HG02678 (cell line): ENCODE data around the gene PPBP.
"Not testable (repeated sequence)": the region's sequence is repeated elsewhere in the genome, so short reads cannot be mapped to it uniquely, and the experiment has no call there.

Source experiments
- ATAC-seq: cut with Tn5 transposase; IDR thresholded peaks from one replicate; pipeline ENCODE4 v1.9.1; 2021; ENCODE audit warnings: mild to moderate bottlenecking, moderate library complexity; ENCODE audit not compliant: unreplicated experiment

Gene PPBP

DNA sequence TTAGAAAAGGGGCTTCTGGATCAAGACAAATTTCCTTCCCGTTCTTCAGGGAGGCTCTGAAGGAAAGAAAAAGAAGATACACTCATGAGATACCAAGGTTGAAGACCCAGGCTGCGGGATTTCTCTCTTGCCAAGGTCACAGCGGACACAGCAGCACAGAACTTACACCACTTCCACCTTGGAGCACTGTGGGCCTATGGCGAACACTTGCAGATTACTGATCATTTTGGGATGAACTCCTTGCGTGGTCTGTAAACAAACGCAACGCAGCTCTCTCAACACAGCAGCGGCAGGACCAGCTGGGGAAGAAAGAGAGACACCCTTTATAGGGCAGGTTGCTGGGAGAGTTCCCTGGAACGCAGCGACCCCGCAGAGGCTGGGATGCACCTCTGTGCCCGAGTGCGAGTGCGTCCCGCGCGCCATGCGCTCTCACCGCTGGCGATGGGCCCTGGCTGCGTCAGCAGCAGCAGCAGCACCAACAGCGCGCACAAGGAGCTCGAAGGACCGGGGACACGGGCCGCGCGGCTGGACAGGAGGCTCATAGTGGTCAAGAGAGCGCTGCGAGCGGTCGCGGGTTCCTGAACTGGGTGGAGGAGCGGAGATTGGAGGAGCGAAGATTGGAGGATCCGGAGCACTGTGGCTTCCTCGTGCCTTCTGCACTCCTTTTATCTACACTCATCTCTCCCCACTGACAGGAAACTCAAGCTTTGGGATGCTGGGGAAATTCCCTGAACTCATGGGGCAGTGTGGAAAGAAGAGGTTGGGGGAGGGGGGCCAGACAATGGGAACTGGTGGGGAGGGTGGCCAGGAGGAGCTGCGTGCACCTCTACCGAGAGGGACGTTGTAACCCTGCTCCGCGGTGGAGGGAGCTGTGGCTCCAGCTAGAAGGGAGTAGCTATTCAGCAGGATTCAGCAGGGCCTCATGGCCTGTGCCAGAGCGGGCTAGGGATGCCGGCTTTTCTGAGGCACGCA lies 10.3 kb upstream of the PPBP start, which contains the start of gene CXCL5:
CXCL5 (minus strand) TSS at position 638 of the 972 bp plus-strand sequence; CDS start at position 542, 96 bp downstream.
- ATAC-seq = no peak

DNA sequence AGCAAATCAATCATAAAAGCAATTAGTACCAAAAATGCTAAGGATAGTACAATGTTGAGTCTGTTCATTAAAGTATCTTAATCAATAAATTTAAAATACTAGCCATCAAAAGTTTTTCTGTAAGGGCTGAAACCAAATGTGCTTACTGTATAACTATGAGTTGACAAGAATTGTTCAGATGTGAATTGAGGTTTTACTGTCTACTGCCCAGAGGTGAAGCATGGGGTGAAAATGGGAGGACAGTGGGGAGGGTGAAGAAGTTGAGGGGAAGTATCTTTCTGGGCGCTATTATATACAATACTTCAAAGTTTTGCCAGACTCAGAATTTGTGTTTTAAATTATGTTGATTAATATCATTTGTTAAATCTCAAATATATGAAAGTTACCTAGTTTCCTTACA lies 4.1 kb upstream of the PPBP start:
- ATAC-seq = no peak

DNA sequence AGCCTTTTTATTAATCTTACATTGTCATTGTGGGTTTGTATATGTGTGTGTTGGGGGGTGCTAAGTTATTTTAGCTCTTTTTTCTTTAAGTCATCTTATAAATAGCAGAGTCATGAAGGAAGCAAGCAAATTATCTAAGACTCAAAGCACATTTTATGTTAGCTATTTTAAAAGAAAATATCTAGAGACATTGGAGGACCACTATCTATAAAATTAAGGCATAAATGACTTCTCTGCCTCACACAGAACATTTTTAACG lies 3.7 kb upstream of the PPBP start:
- no peak for ATAC-seq

DNA sequence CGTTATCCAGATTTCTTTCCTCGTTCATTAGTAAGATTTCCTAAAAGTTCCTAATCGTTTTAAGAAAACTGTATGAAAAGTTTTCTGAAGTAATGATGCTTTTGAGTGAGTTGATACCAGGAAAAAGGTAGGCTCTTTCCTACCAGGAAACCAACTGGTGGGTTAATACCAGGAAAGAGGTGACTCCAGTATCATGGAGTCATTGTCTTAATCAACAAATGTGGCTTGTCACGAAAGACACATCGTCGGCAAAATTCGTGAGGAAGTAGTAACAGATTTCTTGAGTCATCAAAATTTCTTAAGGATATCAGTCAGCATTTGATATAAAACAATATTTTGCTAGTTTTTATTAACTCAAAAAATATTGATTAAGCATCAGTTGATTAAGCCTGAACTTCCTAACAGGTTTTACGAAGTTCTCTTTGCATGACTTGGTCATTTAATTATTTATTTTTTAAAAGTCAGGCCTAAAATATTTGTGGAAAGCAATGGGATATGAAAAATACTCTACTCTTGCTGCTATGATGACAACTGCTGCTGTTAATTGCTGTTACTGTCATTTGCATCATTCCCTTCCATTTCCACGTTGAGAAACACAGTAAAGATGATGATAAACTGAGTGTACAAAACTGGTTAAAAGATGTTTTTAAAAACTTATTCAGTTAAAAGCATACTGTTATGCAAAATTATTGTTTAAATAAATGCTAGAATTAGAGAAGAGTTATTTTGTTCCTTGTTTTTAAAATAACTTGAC lies 3.2 kb upstream of the PPBP start:
- no peak for ATAC-seq

DNA sequence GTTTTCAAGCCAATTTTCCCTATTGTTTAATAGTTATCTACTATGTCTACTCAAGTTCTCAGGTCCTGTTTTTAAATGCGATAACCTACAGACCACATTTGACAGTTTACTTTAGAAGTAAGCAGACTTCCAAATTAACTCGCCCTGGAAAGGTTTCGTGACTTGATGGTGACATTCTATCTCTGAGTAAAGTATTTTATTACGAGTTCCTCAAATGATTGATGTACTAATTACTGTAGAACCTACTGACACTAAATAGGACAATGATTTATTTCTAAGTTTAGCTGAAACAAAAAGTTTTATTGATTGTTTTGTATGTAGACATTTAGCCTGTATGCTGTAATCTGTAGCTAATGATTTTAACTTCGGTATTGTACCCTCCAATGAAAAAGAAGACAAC lies 1.9 kb upstream of the PPBP start:
- ATAC-seq = no peak

DNA sequence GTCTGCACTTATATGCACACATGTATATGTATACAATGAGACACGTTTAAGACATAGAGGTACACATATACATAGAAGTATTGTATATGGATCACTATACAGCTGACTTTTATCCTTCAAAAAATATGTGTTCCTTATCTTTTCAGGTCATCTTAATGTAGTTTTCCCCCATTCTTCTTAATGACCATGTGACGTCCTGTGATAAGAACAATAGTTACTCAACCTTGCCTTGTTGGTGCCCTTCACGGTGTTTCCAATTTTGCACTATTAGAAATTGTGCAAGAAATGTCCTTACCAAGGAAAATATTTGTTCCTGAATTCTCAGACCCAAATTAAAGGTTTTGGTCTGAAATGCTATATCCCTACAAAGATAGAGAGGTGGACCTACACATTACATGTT lies 1.0 kb upstream of the PPBP start:
- ATAC-seq = no peak

DNA sequence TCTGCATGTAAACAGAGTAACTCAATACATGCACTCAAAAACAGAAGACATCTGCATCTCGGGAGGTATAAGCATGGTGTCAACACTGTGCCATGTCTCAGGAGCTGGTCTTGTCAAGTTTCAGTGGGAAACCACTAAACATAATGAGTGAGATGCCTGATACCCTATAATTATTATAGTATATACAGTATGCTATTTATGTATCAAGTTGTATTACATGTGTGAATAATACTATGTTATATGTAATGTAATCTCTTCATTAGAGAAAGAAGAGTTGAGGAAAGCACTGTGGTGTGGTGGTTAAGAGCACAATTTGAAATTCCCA lies 2.5 kb downstream of the PPBP start:
- no peak for ATAC-seq

DNA sequence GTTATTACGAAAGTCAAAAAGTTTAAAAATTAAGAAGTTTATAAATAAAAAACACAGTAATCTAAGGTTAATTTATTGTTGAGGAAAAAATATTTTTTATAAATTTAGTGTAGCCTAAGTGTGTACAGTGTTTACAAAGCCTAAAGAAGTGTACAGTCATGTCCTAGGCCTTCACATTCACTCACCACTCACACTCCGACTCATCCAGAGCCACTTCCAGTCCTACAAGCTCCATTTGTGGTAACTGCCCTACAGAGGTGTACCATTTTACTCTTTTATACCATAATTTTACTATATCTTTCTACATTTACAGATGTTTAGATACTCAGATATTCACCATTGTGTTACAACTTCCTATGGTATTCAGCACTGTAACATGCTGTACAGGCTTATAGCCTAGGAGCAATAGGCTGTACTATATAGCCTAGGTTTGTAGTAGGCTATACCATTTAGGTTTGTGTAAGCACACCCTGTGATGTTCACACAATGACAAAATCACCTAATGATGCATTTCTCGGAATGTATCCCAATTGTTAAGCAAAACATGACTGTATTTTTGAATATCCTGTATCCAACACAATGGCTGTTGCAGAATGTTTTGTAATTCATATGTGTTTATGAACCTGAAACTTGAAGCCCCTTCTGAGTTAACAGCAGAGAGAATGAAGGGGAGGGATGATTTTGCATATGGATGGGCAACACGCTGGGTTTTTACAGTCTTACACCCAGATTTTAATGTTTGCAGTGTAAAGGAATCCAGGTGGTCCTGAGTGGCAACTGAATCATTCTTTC lies 3.1 kb downstream of the PPBP start:
- no peak for ATAC-seq

DNA sequence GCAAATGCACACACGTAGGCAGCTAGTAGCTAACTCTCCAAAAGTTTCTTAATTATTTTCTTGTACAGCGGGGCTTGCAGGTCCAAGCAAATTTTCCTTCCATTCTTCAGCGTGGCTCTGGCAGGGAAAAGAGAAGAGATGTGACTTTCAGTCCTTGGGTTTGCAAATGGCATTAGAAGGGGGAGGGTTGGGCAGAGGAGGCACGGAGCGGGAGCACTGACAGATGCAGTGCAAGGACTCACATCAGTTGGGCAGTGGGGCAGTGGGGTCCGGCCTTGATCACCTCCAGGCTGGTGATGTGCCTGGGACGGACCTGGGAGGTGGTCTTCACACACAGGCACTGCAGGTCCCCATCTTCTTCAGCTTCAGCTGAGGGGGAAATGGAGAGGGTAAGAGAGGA lies 6.8 kb downstream of the PPBP start:
- ATAC-seq = not testable (repeated sequence)

DNA sequence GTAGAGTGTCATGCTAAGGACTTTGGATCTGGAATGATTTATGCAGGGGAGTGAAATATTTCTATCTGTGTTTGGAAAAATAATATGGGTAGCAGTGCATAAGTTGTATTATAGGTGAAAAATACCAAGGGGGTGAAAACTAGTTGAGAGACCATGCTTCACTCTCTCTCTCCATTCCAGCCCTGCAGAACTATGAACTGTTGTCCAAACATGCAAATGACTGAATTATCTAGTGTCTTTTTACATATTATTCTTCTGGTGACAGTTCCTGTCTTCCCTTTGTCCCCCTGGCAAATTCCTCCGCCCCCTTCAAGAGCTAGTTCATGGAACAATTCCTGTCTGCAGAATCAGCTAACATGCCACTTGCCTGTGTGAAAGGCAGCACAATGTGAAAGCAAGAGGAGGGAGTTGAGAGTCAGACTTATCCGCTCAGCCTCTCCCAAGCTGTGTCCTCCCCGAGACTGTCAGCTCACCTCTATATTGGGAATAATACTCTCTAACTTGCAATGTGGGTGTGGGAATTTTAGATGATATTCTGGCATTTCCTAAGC lies 8.5 kb downstream of the PPBP start:
- no peak for ATAC-seq

DNA sequence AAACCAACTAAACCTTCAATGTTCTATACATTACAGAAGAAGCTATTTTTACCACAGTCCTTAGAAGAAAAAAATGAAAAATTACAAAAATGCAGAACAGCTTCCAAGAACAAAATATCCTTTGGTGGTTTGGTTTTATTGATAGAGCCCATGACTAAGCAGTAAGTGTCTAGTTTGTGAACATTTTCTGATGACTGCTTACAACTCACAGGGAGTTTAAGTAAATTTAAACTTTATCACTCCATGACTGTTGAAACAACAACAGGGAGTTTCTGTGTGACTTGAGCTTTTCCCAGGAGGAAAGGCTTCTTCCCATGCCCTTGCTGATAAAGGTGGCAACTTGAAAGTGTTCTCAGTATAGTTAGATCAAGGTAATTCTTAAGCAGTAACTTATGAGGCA lies 9.1 kb downstream of the PPBP start:
- no peak for ATAC-seq

DNA sequence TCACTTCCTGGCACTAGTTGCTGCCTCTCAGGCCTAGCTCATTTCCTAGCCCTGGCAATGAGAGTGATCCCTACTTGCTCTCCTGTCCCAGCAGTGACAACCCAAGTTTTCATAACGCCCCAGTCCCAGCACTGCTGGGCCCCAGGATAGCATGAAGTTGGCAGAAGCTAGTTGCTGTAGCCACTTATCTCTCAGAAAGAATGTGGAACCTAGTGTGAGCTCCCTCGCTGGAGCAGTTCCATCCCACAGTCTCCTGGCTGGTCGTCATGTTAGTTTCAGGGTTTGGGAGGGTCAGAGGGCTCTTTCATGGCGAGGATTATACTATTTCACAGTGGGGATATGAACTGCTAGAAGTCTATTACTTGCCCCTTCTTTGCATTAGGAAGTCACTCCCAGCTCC lies 11.3 kb downstream of the PPBP start:
- no peak for ATAC-seq

DNA sequence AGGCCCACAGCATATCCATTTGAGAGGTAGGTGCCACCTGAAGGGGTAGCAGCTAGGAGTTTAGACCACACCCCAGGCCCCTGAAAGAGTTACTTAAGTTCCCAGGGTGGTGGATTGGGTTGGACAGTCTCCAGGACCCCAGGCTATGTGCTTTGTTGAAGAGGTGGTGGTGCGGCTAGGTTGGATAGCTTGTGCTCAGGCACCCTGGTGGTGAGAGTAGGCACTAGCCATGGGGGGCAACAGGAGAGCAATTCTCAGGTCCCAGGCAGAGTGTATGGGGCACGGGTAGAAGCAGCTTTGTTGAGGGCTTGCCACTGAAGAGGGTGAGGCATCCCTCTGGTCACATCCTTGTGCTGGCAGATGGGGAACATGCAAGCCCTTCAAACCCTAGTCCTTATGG lies 11.8 kb downstream of the PPBP start:
- no peak for ATAC-seq

DNA sequence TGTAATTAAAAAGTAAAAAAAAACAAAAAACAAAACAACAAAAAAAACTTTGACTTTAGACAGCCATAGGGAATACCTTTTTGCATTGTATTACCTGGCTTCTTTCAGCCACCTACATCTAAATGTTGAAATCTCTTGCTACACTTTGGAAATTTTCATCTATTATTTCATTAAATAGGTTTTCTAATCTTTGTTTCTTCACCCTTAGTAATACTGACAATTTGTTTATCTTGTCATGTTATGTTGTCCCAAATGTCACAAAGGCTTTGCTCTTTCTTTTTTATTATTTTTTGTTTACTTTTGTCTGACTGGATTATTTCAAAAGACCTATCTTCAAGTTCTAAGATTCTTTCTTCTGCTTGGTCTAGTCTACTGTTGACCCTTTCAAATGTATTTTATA lies 13.6 kb downstream of the PPBP start:
- ATAC-seq = no peak

DNA sequence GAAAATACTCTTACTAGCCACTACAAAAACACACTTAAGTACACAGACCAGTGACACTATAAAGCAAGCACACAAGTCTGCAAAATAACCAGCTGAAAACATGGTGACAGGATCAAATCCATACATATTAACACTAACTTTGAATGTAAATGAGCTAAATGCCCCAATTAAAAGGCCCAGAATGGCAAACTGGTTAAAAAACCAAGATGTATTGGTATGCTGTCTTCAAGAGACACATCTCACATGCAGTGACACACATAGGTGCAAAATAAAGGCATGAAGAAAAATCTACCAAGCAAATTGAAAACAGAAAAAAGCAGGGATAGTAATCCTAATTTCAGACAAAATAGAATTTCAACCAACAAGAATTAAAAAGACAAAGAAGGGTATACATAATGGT lies 17.0 kb downstream of the PPBP start:
- no peak for ATAC-seq

DNA sequence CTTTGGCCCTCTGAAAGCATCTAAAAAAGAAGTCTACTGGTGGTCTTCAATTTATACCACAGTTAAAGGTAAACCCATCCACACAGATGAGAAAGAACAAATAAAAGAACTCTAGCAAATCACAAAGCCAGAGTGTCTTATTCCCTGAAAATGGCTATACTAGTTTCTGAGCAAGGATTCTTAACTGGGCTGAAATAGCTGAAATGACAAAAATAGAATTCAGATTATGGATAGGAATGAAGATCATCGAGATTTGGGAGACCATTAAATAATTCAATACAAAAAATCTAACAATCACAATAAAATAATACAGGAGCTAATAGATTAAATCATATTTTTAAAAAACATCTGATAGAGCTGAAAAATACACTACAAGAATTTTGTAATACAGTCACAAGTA lies 18.0 kb downstream of the PPBP start:
- no peak for ATAC-seq

DNA sequence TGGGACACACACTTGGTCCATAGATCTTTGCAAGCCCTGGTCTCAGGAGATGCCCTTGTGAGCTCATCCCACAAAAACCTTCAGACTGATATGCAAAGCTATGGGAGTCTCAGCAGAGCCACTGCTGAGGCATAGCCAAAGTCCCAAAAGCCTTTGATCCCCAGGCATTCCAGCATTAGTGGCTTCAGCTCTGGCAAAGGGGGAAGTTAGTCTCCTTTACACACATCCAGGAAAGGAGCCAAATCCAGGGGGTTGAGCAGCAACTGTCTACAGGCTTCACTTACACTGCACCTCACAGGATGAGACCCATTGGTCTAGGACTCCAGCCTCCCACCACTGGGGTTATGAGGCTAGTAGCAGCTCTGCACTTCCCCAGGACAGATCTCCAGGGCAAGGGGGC lies 20.1 kb downstream of the PPBP start:
- ATAC-seq = no peak

DNA sequence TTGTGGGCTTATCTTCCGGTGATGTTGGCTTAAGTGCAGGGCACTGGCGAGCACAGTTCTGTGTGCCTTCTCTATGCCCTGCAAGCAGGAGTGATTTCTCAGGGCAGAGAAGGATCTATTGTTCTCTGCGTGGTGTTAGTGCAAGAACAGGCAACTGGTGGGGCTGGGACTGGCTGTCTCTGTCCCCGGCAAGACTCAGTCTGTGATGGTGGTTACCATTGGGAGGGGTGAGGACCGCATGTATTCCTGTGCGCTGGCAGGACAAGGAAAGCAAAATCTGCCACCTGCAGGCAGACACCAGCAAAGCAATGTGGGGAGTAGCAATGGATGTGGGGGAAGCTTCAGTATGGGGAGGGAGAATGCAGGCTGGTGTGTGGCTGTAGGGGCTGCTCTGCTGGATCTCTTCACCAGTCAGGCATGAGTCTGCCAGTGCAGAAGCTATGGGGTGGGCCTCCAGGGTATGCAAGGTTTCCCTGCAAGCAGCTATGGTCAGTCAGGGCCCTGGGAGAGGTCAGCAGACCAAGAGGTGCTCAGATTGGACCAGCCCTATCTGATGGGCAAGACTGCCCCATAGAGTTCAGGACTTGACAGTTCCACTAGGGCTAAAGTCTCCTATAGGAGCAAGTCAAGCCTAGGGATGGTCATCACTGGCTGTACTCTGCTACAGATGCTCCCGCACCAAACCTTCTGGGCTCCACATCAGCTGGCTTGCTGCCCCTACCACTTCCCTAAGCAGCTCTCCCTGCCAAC lies 23.0 kb downstream of the PPBP start:
- ATAC-seq = no peak

DNA sequence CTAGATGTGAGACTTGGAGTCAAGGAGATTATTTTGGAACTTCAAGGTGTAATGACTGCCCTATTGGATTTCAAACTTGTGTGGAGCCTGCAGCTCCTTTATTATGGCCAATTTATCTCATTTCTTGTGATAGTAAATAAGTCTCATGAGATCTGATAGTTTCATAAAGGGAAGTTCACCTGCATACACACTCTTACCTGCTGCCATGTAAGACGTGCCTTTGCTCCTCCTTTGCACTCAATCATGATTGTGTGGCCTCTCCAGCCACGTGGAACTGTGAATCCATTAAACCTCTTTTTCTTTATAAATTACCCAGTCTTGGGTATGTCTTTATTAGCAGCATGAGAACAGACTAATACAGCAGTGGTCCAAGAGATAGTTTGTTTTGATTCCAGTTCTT lies 25.3 kb downstream of the PPBP start:
- no peak for ATAC-seq

DNA sequence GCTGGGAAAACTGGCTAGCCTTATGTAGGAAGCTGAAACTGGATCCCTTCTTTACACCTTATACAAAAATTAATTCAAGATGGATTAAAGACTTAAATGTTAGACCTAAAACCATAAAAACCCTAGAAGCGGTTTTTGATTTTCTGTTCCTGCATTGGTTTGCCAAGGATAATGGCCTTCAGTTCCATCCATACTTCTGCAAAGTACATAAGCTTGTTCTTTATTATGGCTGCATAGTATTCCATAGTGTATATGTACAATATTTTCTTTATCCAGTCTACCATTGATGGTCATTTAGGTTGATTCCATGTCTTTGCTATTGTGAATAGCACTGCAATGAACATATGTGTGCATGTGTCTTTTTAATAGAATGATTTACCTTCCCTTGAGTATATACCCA lies 28.9 kb downstream of the PPBP start:
- not testable (repeated sequence) for ATAC-seq

DNA sequence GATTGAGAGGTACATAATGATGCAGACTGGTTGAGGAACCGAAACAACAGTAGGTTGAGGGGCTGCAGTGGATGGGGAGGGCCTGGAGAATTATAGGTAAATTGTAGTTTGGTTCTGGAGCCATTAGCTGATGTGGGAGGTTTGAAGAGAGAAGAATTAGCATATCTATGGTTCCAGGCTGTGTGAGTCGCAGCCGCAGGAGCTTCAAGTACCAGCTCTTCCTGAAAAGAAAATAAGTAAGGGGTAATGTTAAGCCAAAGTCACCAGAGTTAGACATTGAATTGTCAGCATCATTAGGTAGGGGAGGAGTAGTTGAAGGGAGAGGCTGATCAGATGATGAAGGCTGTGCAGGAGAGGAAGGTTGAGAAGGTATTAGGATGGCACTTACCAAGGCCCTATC lies 35.6 kb downstream of the PPBP start:
- ATAC-seq = no peak
